HG02884 (cell line): Measurements from ENCODE around the gene GRHL3.

Source experiments
- ATAC-seq: cut with Tn5 transposase; IDR thresholded peaks from one replicate; pipeline ENCODE4 v1.9.1; 2021; ENCODE audit warnings: mild to moderate bottlenecking, moderate library complexity; ENCODE audit not compliant: unreplicated experiment

The GRHL3 gene

GRCh38 chr1:24317081-24317480 is 2.1 kb upstream of the GRHL3 start:
- ATAC-seq = no peak

GRCh38 chr1:24317956-24318614 is 1.1 kb upstream of the GRHL3 start:
- no peak for ATAC-seq

- no peak for ATAC-seq
These were observed 394 bp upstream of the GRHL3 start for GRCh38 chr1:24318615-24319311.

- ATAC-seq = no peak
These were observed 805 bp downstream of the GRHL3 start for GRCh38 chr1:24319962-24320361.

- ATAC-seq = no peak
These were observed 2.0 kb downstream of the GRHL3 start for GRCh38 chr1:24321126-24321525.

- peak; percentile 52 for ATAC-seq
These were observed 2.7 kb downstream of the GRHL3 start for GRCh38 chr1:24321697-24322469.

- no peak for ATAC-seq
These were observed 3.5 kb downstream of the GRHL3 start for GRCh38 chr1:24322470-24323177.

- no peak for ATAC-seq
These were observed 4.1 kb downstream of the GRHL3 start for GRCh38 chr1:24323281-24323680.

GRCh38 chr1:24324903-24325302 is 5.7 kb downstream of the GRHL3 start:
- ATAC-seq = no peak

GRCh38 chr1:24325587-24326449 is 6.7 kb downstream of the GRHL3 start:
- ATAC-seq = no peak

- no peak for ATAC-seq
These were observed 8.3 kb downstream of the GRHL3 start for GRCh38 chr1:24327486-24327885.

- no peak for ATAC-seq
These were observed 8.7 kb downstream of the GRHL3 start for GRCh38 chr1:24327891-24328290.

- ATAC-seq = no peak
These were observed 10.2 kb downstream of the GRHL3 start for GRCh38 chr1:24329331-24329730.

- no peak for ATAC-seq
These were observed 10.8 kb downstream of the GRHL3 start for GRCh38 chr1:24329797-24330543.

GRCh38 chr1:24331961-24332673 is 13.0 kb downstream of the GRHL3 start:
- no peak for ATAC-seq

- no peak for ATAC-seq
These were observed 16.9 kb downstream of the GRHL3 start for GRCh38 chr1:24336075-24336474.

- ATAC-seq = no peak
These were observed 18.3 kb downstream of the GRHL3 start for GRCh38 chr1:24337455-24337854.

- no peak for ATAC-seq
These were observed 19.3 kb downstream of the GRHL3 start for GRCh38 chr1:24338447-24338846.

- no peak for ATAC-seq
These were observed 20.8 kb downstream of the GRHL3 start for GRCh38 chr1:24339996-24340395.
